Occipital lobe (tissue), 2 donors: ENCODE data around the gene FCSK. TPM values are rescaled to one million over a fixed set of nuclear protein-coding genes. Genes with fewer than 3 reads are reported as not detected.
A peak's percentile ranks its signal among the peaks of the same experiment; 100 is the strongest.
"Not testable (repeated sequence)": the region's sequence is repeated elsewhere in the genome, so short reads cannot be mapped to it uniquely, and the experiment has no call there.

Experiments used
- DNase-seq: peaks from one replicate; lab custom pipeline; 2025; lab: John Stamatoyannopoulos, UW
- total RNA-seq: library from RNA; depleted of rRNA; stranded (reverse); fragments of >200 nt; gene quantifications from one replicate; pipeline ENCODE4 v1.2.3, GENCODE V29; 2014

Gene FCSK
- total RNA-seq, 1 donor from 2014 or later = 6.2 TPM

- no peak for DNase-seq
Measured at GRCh38 chr16:70430667-70431536, 23.5 kb upstream of the FCSK start.

- no peak for DNase-seq
Measured at GRCh38 chr16:70432356-70432722, 22.1 kb upstream of the FCSK start.

GRCh38 chr16:70432723-70433457 is 21.5 kb upstream of the FCSK start:
- no peak for DNase-seq

GRCh38 chr16:70433458-70434103 is 20.8 kb upstream of the FCSK start:
- no peak for DNase-seq

GRCh38 chr16:70434484-70435260 is 19.7 kb upstream of the FCSK start:
- no peak for DNase-seq

- DNase-seq = no peak
Measured at GRCh38 chr16:70437017-70437581, 17.3 kb upstream of the FCSK start.

GRCh38 chr16:70437582-70438557 is 16.5 kb upstream of the FCSK start:
- DNase-seq = peak; percentile 39

GRCh38 chr16:70438585-70438968 is 15.8 kb upstream of the FCSK start:
- no peak for DNase-seq

- DNase-seq = peak; percentile 96
Measured at GRCh38 chr16:70438969-70439862, 15.2 kb upstream of the FCSK start, which contains the start of gene ST3GAL2. ST3GAL2 (minus strand) TSS chr16:70439100; CDS start chr16:70398530, 40,570 bp downstream.

- no peak for DNase-seq
Measured at GRCh38 chr16:70440009-70440692, 14.2 kb upstream of the FCSK start.

GRCh38 chr16:70441406-70441990 is 12.9 kb upstream of the FCSK start:
- no peak for DNase-seq

- no peak for DNase-seq
Measured at GRCh38 chr16:70442344-70442743, 12.1 kb upstream of the FCSK start.

GRCh38 chr16:70444249-70445063 is 9.9 kb upstream of the FCSK start:
- no peak for DNase-seq

GRCh38 chr16:70448075-70448474 is 6.3 kb upstream of the FCSK start:
- DNase-seq = no peak

- DNase-seq = not testable (repeated sequence)
Measured at GRCh38 chr16:70450142-70451003, 4.0 kb upstream of the FCSK start.

- DNase-seq = not testable (repeated sequence)
Measured at GRCh38 chr16:70451004-70451340, 3.4 kb upstream of the FCSK start.
